K562 (cell line): ENCODE data around the gene RNF222. TPM values are rescaled to one million over a fixed set of nuclear protein-coding genes. Genes with fewer than 3 reads are reported as not detected.

Experiments
- ATF4 ChIP-seq: fragments of 450-650 bp; formaldehyde crosslinking; IDR thresholded peaks from 2 replicates; pipeline ENCODE4 v1.4.0; 2022; ENCODE audit warnings: mild to moderate bottlenecking, moderate library complexity
- CBFB ChIP-seq: sonication (generic); formaldehyde crosslinking; IDR thresholded peaks from 2 replicates; pipeline ENCODE4 v1.4.0; 2020; ENCODE audit warnings: mild to moderate bottlenecking, missing genetic modification reagents
- GTF2B ChIP-seq: IDR thresholded peaks from 2 replicates; pipeline ENCODE4 v1.6.1; 2011; ENCODE audit not compliant: insufficient read length; ENCODE audit errors: extremely low read depth
- HNRNPH1 ChIP-seq: fragments of 200-400 bp; formaldehyde crosslinking; optimal IDR thresholded peaks from 2 replicates; pipeline ENCODE3; 2017; ENCODE audit warnings: low read depth, mild to moderate bottlenecking, low read length, moderate library complexity
- KDM1A ChIP-seq, 2 experiments: fragments of 450-650 bp; IDR thresholded peaks; 2 replicates each; pipeline ENCODE4 v1.6.1; 2016; ENCODE audit warnings: mild to moderate bottlenecking in 2 of 2
- MCM2 ChIP-seq: fragments of 450-650 bp; IDR thresholded peaks from 2 replicates; pipeline ENCODE4 v1.6.1; 2017; ENCODE audit warnings: low read depth, mild to moderate bottlenecking
- MECOM ChIP-seq: fragments of 250-450 bp; sonication (Bioruptor Pico); IDR thresholded peaks from 2 replicates; pipeline ENCODE4 v1.8.0; 2022; ENCODE audit warnings: inconsistent platforms
- MEIS2 ChIP-seq: fragments of 450-650 bp; IDR thresholded peaks from 2 replicates; pipeline ENCODE4 v1.6.1; 2014; ENCODE audit warnings: mild to moderate bottlenecking; ENCODE audit not compliant: partially characterized antibody
- MTA2 ChIP-seq: fragments of 450-650 bp; IDR thresholded peaks from 2 replicates; pipeline ENCODE4 v1.6.1; 2016; ENCODE audit warnings: low read depth
- NCOA2 ChIP-seq, 2 experiments: fragments of 450-650 bp; IDR thresholded peaks; 2 replicates each; pipeline ENCODE4 v1.6.1; 2018; ENCODE audit warnings: mild to moderate bottlenecking in 2 of 2, moderate library complexity in 1 of 2; ENCODE audit not compliant: partially characterized antibody in 2 of 2
- NFIX ChIP-seq: fragments of 250-450 bp; sonication (Bioruptor Pico); IDR thresholded peaks from 2 replicates; pipeline ENCODE4 v1.4.0; 2020; ENCODE audit warnings: low read depth, mild to moderate bottlenecking, moderate library complexity
- PML ChIP-seq: IDR thresholded peaks from 2 replicates; pipeline ENCODE4 v1.6.1; 2012; ENCODE audit warnings: low read length, inconsistent platforms
- PTBP1 ChIP-seq: fragments of 200-400 bp; formaldehyde crosslinking; IDR thresholded peaks from 2 replicates; pipeline ENCODE4 v1.6.1; 2017; ENCODE audit warnings: low read depth, low read length
- SAP30 ChIP-seq: fragments of 200-600 bp; sonication (generic); IDR thresholded peaks from 2 replicates; pipeline ENCODE4 v1.6.1; 2012; ENCODE audit warnings: borderline replicate concordance, low read depth, mild to moderate bottlenecking, moderate library complexity, low read length, control low read depth, inconsistent platforms; ENCODE audit not compliant: insufficient read depth, poor library complexity, severe bottlenecking
- TAF9B ChIP-seq: fragments of 450-650 bp; IDR thresholded peaks from 2 replicates; pipeline ENCODE4 v1.6.1; 2018; ENCODE audit warnings: mild to moderate bottlenecking; ENCODE audit not compliant: partially characterized antibody
- TAL1 ChIP-seq: fragments of 450-650 bp; IDR thresholded peaks from 2 replicates; pipeline ENCODE4 v1.6.1; 2016; ENCODE audit warnings: mild to moderate bottlenecking
- U2AF2 ChIP-seq: fragments of 200-400 bp; formaldehyde crosslinking; optimal IDR thresholded peaks from 2 replicates; pipeline ENCODE3; 2017; ENCODE audit warnings: low read depth, mild to moderate bottlenecking, low read length
- ZC3H4 ChIP-seq: sonication (generic); formaldehyde crosslinking; IDR thresholded peaks from 2 replicates; pipeline ENCODE4 v1.9.0; 2021; ENCODE audit warnings: missing genetic modification reagents, borderline replicate concordance
- ZNF41 ChIP-seq: fragments of 250-450 bp; sonication (Bioruptor Pico); conservative IDR thresholded peaks from 2 replicates; pipeline ENCODE4 v1.4.0; 2020; ENCODE audit warnings: mild to moderate bottlenecking
- ZNF507 ChIP-seq: conservative IDR thresholded peaks from 2 replicates; pipeline ENCODE4 v1.6.1; 2017; ENCODE audit warnings: missing genetic modification characterization, missing compliant biosample characterization
- ZSCAN29 ChIP-seq: fragments of 450-650 bp; IDR thresholded peaks from 2 replicates; pipeline ENCODE4 v1.6.1; 2017
- polyA plus RNA-seq, 8 experiments: library from polyadenylated mRNA; depleted of rRNA in 4 of 8; stranded (reverse) in 5 of 8; unstranded in 3 of 8; fragments of >200 nt; fragmentation: Nextera tagmentation in 2 of 8; fragmentation: Illumina TruSeq in 1 of 8; extraction: Ambion mirVana in 2 of 8; extraction: Trizol in 1 of 8; gene quantifications; 2 replicates each; pipeline versions ENCODE4 v1.2.1 to v1.2.3, GENCODE V29; 2011 to 2014; ENCODE audit warnings: inconsistent platforms in 1 of 8, missing spikeins in 1 of 8
- total RNA-seq, 7 experiments: library from RNA; depleted of rRNA in 6 of 7; stranded (reverse); fragments of >200 nt in 6 of 7; fragmentation: Illumina TruSeq in 2 of 7; extraction: Trizol in 2 of 7; gene quantifications; 2 replicates each; pipeline versions ENCODE4 v1.2.1 to v1.2.3, GENCODE V29; 2011 to 2021; ENCODE audit warnings: low replicate concordance in 1 of 7
- TF ChIP-seq, protein P1 (sequence below): sonication (generic); formaldehyde crosslinking; IDR thresholded peaks from 2 replicates; pipeline ENCODE4 v1.8.0; 2022; ENCODE audit warnings: mild to moderate bottlenecking, missing genetic modification reagents
- TF ChIP-seq, protein P2 (sequence below): fragments of 450-650 bp; IDR thresholded peaks from 2 replicates; pipeline ENCODE4 v1.6.1; 2016; ENCODE audit warnings: low read depth, mild to moderate bottlenecking, moderate library complexity
- TF ChIP-seq, protein P3 (sequence below): fragments of 250-450 bp; sonication (Bioruptor Pico); IDR thresholded peaks from 2 replicates; pipeline ENCODE4 v1.8.0; 2021; ENCODE audit warnings: borderline replicate concordance, mild to moderate bottlenecking, moderate library complexity; ENCODE audit not compliant: poor library complexity, severe bottlenecking

Gene RNF222
- total and polyA plus RNA-seq, 9 of the 15 experiments (the other 6 are each of a cell fraction or from before 2014, with no cell fraction given) = not detected

DNA sequence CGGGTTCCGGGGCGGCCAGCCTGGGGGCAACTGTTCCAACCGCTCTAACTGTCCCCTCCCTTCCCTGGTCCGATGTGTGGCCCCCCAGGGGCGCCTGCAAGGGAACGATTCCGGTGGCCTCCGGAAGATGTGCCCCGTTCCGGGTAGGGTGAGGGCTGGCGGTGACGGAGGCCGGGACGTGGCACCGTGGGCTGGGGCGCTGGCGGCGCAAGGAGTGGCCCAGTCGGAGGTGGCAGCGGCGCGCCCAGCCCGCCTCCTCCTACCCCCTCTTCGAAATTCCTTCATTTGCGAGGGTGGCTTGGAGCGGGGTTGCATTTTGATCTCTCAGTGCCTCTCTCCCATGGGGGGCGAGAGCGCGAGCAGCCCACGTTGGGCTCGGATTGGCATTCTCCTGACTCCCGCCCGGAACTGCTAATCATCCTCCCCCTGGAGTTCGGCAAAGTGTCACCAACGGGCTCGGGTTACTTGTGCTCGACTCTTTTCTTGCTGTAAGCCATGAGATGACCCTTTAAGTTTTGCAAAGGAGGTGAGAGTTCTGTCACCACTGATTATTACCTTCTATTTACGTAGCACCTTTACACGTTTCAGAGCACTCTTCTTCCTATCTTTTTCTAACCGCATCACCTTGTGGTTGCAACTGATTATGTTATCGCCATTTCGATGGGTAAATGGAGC is 38.7 kb upstream of the RNF222 start (continued):
- TF ChIP-seq HNRNPH1 = no peak
- no peak for TF ChIP-seq TAF9B
- no peak for TF ChIP-seq ZNF507 (tag)
- TF ChIP-seq MTA2 = 0 out of 2 replicates have a peak, but pooled peaks have one; percentile 22
- peak; percentile 79 for TF ChIP-seq SAP30
- TF ChIP-seq MECOM (CRISPR knock-in tag) = peak; percentile 64; the same call in 1 of the 2 replicates
- no peak for TF ChIP-seq PTBP1
- no peak for TF ChIP-seq NFIX
- TF ChIP-seq, protein P1, sequence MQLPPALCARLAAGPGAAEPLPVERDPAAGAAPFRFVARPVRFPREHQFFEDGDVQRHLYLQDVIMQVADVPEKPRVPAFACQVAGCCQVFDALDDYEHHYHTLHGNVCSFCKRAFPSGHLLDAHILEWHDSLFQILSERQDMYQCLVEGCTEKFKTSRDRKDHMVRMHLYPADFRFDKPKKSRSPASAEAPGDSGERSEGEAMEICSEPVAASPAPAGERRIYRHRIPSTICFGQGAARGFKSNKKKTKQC (CRISPR knock-in tag) = peak; percentile 70; the same call in 1 of the 2 replicates
- TF ChIP-seq GTF2B = no peak
- no peak for TF ChIP-seq ZNF41 (CRISPR knock-in tag)
- TF ChIP-seq, protein P2, sequence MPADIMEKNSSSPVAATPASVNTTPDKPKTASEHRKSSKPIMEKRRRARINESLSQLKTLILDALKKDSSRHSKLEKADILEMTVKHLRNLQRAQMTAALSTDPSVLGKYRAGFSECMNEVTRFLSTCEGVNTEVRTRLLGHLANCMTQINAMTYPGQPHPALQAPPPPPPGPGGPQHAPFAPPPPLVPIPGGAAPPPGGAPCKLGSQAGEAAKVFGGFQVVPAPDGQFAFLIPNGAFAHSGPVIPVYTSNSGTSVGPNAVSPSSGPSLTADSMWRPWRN = no peak
- TF ChIP-seq ZSCAN29 = no peak
- TF ChIP-seq ZC3H4 (CRISPR knock-in tag) = peak; percentile 44; the same call in 1 of the 2 replicates
- TF ChIP-seq TAL1 = peak; percentile 75
- no peak for TF ChIP-seq ATF4
- no peak for TF ChIP-seq MCM2
- TF ChIP-seq CBFB (CRISPR knock-in tag) = no peak
- peak; percentile 58 to 64 for TF ChIP-seq KDM1A (IDR thresholded peaks at IDR 0.05)
- TF ChIP-seq U2AF2 = no peak
- TF ChIP-seq, protein P3, sequence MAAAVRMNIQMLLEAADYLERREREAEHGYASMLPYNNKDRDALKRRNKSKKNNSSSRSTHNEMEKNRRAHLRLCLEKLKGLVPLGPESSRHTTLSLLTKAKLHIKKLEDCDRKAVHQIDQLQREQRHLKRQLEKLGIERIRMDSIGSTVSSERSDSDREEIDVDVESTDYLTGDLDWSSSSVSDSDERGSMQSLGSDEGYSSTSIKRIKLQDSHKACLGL (CRISPR knock-in tag) = no peak
- peak; percentile 39; the same call in 1 of the 2 replicates for TF ChIP-seq PML
- peak; percentile 40 for TF ChIP-seq MEIS2
- no peak for TF ChIP-seq NCOA2 (IDR thresholded peaks at IDR 0.05; ENCODE audit: partially characterized antibody in 2 of 2)
